DLD1 (cell line): ENCODE results near the gene DNAJB8.

Experiments
- in situ Hi-C: cut with HindIII; loops from 2 replicates; pipeline ENCODE4 v1.10.0; 2017; ENCODE audit warnings: low sequenced_read_pairs

The DNAJB8 gene

DNA sequence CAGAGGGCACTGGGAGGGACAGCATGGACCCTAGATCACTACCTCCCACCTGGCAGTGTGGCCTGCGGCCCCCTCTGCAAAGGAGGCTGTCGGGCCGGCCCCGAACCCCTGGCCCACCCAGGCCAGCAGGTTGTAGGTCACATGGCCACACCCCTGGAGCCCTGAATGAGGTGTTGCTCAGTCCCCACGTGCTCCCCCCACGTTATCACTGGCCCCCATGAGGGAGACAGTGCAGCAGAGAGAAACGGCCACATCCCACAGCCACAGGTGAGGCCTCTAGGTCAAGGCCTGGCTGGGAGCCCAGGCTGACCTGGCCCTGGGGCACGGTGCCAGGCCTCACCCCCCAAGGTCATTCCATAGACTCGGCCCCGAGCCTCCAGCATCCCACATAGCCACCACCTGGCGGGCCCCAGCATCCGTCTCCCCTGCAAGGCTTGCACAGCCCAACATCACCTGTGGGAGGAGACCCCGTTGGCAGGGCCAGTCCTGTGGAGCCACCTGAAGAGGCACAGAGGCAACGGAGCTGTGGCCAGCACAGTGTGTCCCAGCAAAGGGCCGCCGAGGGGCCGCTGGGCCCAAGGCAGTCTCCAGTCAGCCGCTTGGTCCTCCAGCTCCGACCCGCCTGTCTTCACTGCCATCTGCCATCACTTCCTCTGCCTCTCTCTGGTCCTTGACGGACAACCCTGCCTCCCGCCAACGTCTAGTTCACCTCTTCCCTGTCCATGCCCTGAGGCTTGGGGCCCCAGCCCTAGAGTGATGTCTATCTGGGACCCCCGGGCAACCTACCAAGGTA, 53.1 kb downstream of the DNAJB8 start:
- in situ Hi-C loops: no loop called here

DNA sequence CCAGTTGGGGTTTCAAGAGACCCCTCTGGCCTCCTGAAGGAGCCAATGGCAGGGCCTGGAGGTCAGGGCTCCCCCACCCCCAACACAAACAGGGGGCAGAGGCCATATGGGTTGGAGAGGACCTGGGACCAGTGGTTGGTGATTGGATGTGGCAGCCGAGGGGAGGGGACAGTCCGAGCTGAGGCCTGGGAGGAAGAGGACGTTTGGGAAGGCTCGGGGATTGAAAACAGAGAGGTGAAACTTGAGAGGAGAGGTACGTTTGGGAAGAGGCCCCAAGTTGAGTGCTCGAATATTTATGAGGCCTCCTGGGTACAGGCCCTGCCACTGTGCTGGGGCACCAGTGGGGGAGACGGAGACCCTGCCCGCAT, 53.7 kb downstream of the DNAJB8 start:
- in situ Hi-C loops: no loop called here
